ENCODE data around the gene DPP3.

DPP3 gene

DNA sequence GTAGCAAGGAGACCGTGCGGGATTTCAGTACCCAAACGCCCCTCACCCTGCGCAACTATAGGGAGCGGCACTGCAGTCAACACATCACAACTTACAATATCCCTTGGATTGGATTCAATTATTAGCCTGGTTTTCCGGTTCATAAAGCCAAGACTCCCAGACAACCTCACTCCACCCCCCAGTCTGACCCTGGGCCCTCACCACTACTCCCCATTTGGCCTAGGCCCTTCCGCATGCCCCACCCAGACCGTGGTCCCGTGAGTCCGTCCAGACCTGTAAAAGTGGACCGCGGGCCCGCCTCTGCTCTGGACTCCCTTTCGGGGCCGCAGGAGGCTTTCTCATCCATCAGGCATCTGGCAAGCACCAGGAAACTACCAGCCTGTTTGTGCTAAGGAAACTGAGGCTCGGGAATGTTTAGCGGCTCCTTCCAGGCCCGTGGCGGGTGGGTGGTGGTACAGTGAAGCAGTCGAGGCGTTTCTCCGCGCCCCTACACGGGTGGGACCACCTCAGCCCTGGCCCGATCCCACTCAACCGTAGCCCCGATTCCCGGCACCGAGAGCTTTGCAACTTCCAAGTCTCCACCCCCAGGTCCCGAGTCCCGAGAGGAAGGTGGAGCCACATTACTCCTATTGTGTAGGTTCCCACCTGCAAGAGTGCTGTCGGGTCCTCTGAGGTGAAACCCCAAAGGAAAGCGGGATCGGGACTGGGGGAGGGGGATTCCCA is 679 bp upstream of the DPP3 start:
- DNase-seq (ENCODE audit: low read depth in 2 of 2) = no peak

DNA sequence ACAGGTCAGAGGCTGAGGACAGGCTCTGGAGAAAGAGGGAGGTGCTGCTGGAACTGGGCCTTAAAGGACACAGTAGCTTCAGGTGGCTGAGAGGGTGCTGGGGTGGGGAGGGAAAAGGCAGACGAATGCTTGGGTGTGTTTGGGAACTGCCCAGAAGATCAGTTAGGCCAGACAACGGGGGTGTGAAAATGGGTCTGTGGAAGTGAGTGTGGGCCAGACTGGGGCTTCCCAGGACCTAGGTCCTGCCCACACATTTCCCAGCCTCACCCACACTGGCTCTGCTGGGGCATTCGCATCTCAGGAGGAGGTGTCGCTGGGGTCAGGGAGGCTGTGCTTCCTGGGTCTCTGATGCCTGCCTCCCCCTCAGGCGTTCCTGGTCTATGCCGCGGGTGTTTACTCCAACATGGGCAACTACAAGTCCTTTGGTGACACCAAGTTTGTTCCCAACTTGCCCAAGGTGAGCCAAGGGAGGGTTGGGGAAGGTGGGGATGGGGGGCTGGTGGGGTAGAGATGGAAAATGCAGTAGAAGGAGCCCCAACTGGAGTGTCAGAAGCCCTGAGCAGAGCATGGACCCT is 4.7 kb downstream of the DPP3 start:
- DNase-seq (ENCODE audit: low read depth in 2 of 2) = no peak

DNA sequence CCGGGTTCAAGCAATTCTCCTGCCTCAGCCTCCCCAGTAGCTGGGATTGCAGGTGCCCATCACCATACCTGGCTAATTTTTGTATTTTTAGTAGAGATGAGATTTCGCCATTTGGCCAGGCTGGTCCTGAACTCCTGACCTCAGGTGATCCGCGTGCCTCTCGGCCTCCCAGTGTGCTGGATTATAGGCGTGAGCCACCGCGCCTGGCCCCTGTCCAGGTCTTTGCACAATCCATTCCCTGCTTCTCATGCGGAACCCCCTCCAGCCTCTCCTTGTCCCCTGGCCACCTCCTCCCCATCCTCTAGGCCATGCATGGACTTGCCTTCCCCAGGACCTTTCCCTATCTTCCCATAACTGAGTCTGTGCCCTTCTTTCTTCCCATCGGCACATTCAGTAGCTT is 8.7 kb downstream of the DPP3 start:
- no peak for DNase-seq (ENCODE audit: low read depth in 2 of 2)

DNA sequence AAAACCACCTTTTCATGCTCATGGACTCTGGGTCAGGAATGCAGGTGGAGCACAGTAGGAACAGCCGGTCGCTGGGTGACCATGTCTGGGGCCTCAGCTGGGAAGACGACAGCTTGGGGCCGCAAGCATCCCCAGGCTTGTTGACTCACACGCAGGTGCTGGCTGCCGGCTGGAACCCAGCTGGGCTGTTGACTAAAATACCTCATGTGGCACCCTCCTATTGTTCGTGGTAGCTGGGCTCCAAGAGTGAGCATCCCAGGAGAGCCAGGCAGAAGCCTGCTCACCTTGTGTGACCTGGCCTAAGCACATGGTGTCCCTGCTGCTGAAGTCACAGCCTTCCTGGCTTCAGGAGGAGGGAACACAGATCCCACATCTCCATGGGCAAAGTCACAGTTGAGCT is 9.4 kb downstream of the DPP3 start:
- no peak for DNase-seq (ENCODE audit: low read depth in 2 of 2)

DNA sequence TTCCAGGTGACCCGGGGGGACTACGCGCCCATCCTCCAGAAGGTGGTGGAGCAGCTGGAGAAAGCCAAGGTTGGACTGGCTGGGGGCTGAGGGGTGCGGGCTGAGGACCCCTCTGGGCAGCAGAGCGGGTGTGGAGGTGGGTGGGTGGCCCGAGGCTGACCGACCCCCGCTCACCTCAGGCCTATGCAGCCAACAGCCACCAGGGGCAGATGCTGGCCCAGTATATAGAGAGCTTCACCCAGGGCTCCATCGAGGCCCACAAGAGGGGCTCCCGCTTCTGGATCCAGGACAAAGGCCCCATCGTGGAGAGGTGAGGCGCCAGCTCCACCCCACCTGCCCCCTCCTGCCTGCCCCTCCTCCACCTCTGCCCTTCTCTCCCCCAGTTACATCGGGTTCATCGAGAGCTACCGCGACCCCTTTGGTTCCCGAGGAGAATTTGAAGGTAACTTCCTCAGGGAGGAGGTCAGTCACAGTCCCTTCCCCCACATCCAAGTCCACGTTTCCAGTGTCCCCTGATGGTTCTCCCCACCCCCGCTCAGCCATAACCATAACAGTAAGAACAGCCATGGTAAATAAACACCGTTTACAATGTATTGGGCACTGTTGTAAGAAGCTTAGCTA is 11.2 kb downstream of the DPP3 start:
- no peak for DNase-seq (ENCODE audit: low read depth in 2 of 2)

DNA sequence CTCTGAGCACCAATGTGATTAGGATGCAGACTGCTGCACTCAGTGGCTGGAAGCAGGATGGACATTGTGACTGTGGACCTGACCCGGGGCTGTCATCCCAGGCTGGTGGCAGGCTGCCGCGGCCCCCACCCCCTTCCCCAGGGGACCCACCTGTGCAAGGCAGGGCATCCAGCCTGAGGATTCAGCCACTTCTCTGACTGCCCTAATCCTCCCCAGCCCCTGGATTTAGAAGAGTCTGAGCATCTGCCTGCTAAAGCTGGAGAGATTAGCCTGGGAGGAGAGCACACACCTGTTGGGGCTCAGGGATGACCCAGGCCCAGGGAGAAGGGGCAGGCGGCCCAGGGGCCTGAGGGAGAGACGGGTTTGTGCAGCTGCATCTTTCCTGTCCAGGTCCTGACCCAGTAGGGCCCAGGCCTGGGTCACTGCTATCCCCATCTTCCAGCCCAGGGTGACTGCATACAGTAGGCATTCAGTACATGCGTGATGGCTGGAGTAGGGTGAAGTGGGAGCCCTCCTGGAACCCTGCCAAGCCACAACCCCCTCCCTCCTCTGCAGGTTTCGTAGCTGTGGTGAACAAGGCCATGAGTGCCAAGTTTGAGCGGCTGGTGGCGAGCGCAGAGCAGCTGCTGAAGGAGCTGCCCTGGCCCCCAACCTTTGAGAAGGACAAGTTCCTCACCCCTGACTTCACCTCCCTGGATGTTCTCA is 12.1 kb downstream of the DPP3 start:
- no peak for DNase-seq (ENCODE audit: low read depth in 2 of 2)

DNA sequence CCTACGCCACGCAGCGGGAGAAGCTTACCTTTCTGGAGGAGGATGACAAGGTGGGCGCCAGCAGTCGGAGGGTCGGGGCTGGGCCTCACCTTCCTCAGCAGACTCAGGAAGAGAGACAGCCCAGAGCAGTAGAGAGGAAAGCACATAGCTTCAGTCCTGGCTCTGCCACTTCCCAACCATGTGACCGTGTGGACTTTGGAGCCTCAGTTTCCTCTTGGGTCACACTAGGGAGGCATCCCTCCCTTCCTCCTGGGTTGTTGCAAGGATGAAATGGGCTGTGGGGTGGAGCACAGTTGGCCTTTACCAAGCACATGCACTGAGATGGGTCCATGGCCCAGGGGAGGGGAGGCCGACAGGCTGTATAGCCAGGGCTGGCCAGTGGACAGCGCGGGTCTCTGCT is 12.9 kb downstream of the DPP3 start:
- no peak for DNase-seq (ENCODE audit: low read depth in 2 of 2)

DNA sequence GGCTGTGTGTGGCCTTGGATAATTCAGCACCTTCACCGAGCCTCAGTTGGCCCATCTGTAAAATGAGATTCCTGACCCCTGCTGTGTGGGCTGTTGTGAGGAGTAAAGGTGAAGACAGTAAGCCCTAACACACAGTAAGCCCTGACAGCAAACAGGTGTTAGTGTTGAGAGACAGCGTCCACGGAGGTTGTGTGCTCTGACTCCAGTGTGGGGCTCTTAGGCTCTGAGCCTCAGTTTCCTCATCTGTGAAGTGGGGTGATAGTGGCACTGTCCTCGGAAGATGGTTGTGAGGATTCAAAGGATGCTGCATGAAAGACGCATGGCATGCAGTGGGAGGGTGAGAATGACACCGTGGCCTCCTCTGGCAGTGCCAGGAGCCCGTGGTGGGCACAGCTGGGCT is 14.2 kb downstream of the DPP3 start:
- DNase-seq (ENCODE audit: low read depth in 2 of 2) = no peak

DNA sequence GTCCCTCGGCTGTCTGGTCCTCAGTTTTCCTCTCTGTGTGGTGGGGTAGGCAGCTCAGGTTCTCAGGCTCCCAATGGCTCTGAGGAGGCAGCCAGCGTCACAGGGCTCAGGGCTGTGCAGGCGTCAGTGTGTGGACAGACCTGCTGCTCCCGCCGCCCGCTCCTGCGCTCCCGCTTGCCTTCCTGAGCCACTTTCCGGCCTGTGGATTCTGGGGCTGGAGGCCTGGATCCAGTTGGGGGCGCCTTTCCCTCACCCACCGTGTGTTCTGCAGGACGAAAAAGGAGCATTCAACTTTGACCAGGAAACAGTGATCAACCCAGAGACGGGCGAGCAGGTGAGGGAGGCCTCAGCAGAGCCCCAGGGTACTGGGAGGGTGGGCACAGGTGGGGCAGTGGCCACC is 14.7 kb downstream of the DPP3 start:
- no peak for DNase-seq (ENCODE audit: low read depth in 2 of 2)

DNA sequence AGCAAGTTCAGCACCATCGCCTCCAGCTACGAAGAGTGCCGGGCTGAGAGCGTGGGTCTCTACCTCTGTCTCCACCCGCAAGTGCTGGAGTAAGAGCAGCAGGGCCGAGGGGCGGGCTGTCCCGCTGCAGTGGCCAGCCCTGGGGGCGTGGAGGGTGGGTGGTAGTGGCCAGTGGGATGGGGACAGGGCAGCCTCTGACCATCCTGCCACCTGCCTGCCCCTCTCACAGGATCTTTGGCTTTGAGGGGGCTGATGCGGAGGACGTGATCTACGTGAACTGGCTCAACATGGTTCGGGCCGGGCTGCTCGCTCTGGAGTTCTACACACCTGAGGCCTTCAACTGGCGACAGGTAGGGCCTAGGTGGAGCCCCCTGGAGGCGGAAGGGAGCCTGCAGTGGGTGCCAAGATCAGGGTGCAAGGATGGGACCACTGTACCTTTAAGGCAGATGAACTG is 15.2 kb downstream of the DPP3 start:
- no peak for DNase-seq (ENCODE audit: low read depth in 2 of 2)

DNA sequence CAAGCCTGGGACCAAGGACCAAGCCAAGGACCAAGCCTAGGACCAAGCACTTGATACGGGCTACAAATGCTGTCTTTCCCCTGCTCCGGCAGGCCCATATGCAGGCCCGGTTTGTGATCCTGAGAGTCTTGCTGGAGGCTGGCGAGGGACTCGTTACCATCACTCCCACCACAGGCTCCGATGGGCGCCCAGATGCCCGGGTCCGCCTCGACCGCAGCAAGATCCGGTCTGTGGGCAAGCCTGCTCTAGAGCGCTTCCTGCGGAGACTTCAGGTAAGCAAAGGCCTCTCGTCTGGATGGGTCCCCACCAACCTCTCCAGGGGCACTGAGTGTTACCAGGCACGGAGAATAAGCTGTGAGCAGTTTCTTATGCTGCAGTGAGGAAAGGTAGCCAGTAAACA is 17.0 kb downstream of the DPP3 start:
- no peak for DNase-seq (ENCODE audit: low read depth in 2 of 2)

DNA sequence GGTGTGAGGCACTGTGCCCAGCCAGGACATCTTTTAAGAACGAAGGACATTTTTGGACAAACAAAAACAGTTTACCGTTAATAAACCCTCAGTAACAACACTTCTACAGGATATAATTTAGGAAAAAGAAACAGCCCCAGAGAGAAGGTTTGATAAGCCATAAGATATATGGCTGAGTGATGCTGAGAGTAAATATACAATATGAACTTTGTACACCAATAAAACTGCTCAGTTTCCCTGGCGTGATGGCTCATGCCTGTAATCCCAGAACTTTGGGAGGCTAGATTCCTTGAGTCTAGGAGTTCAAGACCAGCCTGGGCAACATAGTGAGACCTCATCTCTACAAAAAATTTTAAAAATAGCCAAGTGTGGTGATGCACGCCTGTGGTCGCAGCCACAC is 18.3 kb downstream of the DPP3 start:
- no peak for DNase-seq (ENCODE audit: low read depth in 2 of 2)

DNA sequence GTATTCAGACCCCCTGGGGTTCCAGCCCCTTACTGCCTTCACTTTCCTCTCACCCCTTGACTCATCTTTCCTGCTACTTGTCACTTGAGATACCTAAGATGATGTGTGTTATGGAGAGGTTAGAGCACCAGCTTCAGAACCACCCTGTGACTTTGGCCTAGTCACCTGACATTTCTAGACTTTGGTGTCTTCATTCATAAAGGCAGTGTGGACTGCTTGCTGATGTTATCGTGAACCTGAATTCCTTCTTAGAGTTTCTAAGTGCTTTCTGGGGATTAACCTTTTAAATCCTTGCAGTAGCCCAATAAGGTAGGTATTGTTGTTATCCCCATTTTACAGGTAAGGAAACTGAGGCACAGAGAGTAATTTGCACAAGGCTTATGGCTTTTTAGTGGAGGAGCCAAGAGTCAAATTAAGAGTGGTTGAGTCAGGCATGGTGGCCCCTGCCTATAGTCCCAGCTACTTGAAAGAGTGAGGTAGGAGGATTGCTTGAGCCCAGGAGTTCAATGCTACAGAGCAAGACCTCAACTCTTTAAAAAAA is 25.1 kb downstream of the DPP3 start:
- DNase-seq (ENCODE audit: low read depth in 2 of 2) = no peak

DNA sequence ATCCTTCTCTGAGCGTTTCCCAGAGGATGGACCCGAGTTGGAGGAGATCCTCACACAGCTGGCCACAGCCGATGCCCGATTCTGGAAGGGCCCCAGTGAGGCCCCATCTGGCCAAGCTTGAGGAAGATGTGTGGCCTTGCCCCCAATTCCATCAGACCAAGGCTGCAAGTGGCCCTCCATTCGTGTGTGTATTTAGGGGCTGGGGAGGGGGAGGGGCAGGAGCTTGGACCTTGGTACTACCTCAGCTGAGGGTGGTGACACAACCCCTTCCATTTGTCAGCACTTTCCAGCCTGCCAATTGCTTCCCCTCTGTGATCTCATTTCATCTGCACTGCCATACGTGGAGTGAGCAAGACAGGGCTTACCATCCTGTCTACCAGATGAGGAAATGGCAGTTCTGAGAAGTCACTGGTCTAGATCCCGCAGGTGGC is 28.9 kb downstream of the DPP3 start:
- no peak for DNase-seq (ENCODE audit: low read depth in 2 of 2)

DNA sequence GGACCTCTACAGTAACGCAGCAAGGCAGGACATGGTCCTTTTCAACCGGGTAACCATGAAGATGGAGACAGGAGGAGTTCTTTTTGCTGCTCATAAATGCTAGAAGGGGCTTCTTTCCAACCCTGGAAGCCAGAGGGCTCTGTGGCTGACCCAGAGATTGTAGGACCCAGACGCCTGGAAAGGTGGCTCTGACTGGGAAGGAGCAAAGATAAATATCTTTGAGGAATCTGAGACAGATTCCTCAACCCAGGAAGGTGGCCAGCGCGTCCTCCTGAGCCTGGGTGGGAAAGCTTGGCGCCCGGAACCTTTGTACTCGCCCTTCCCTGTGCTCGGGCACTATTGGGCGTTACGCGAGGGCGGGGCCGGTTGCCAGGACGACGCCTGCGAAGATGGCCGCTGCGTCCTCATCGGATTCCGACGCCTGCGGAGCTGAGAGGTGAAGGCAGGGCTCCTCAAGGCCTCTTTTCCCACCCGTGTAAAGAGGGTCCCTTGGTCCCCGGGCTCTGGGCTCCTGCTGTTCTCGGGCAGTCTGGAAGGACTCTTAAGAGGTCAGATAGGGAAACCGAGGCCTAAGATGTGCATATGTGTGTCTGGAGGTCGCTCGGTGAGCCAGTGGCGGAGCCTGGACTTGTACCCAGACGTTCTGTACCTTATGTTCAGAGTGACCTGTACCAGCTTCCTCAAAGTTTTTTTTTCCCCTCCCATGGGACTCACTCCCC is 30.2 kb downstream of the DPP3 start, which contains the start of gene BBS1:
Gene BBS1 (plus strand): TSS at position 365 of the 719 bp plus-strand sequence. CDS start 25 bp downstream, at position 390.
- peak; percentile 66 to 70 for DNase-seq (ENCODE audit: low read depth in 2 of 2)

DNA sequence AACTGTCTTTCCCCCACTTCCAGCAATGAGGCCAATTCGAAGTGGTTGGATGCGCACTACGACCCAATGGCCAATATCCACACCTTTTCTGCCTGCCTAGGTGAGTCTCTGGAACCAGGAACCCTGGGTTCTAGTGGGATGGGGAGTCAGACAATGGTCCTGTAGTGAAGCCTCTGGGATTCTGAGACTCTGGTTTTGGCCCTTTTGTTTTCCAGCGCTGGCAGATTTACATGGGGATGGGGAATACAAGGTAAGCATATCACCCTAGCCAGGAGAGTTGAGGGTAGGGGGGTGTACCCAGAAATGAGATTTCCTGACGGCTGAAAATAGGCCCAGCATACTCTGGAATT is 30.7 kb downstream of the DPP3 start:
- no peak for DNase-seq (ENCODE audit: low read depth in 2 of 2)

DNA sequence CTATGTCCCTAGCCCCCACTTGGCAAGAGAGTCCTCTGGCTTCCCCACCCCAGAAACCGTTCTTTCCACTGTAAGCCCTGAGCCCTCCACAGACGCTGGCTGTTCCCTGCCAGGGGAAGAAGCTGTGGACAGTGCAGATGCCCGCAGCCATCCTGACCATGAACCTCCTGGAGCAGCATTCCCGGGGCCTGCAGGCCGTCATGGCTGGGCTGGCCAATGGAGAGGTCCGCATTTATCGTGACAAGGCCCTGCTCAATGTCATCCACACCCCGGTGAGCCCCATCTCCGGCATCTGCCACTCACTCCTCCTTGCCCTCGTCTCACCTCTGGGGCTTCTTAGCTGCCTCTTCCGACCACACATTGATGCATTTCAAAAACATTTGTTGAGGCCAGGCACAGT is 43.4 kb downstream of the DPP3 start:
- DNase-seq (ENCODE audit: low read depth in 2 of 2) = no peak

DNA sequence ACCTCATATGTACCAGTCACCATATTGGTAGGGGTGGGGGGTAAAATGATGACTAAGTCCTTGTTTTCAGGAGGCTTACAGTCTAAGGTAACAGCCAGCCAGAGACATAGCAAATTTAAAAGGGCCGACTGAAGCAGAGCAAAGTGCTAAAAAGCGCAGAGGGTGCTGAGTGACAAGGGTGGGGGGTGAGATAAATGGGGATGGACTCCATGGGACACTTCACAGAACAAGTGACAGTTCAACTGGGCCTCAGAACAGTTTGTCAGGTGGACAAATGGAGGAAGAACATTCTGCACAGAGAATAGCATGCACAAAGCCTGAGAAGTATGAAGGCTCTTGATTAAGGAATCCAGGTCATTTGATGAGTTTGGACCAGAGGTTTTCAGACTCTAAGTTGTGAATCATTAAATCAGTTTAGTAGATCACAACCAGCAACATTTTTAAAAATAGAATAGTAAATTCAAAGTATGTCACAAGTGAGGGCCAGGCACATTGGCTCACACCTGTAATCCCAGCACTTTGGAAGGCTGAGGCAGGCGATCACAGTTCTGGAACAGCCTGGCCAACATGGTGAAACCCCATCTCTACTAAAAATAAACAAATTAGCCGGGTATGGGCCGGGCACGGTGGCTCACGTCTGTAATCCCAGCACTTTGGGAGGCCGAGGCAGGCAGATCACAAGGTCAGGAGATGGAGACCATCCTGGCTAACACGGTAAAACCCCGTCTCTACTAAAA is 44.2 kb downstream of the DPP3 start:
- no peak for DNase-seq (ENCODE audit: low read depth in 2 of 2)

DNA sequence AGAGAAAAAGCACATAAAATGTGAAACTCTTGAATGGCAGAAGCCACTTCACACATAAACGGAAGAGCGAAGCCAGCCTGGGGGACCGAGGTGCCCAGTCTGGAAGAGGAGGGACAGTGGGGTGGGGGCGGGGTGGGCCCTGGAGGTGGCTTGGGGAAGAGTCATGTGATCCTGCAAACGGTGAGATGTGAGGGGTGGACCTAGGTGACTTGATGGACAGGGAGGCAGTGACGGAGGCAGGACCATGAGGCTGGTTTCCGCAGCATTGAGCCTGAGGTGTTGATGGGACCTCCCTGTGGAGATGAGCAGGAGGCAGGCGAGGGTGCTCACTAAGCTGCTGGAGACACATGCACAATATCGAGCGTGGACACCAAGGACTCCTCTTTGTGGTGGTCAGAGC is 48.8 kb downstream of the DPP3 start:
- no peak for DNase-seq (ENCODE audit: low read depth in 2 of 2)

DNA sequence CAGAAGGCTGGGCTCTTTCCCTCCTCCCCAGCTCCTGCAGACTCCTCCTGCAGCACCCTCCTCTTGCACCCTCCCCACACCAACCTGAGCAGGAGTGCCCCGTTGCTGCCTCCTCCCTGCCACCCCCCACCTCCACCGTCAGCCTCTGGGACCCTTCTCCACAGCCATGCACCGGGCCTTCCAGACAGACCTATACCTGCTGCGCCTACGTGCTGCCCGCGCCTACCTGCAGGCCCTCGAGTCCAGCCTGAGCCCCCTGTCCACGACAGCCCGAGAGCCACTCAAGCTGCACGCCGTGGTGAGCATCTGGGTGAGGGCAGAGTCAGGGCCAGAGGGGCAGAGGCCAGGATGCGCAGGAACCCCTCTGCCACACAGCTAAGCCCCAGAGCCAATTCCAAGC is 49.4 kb downstream of the DPP3 start:
- DNase-seq (ENCODE audit: low read depth in 2 of 2) = no peak

Data from stimulated activated CD8-positive, alpha-beta memory T cell treated with anti-CD3 and anti-CD28 coated beads, Interleukin-7, amount 100 ng/mL, for 1 hour (primary cell).